ENCODE results near the gene LLGL2.
"Not testable (repeated sequence)": the region's sequence is repeated elsewhere in the genome, so short reads cannot be mapped to it uniquely, and the experiment has no call there.

LLGL2 gene

GRCh38 chr17:75509528-75510258 is 15.8 kb upstream of the LLGL2 start:
- no peak for DNase-seq

DNA sequence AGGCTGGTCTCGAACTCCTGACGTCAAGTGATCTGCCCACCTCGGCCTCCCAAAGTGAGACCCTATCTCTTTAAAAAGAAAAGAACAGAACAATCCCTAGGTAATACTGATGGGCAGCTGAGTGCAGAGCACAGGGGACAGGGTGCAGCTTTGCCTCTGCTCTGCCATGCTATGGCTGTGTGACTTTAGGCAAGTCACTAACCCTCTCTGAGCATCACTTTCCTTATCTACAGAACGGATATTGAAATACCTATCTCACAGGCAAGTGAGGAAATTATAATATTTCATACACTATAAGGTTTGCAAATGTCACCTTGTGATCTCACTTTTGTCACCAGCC is 14.3 kb upstream of the LLGL2 start:
- no peak for DNase-seq

DNA sequence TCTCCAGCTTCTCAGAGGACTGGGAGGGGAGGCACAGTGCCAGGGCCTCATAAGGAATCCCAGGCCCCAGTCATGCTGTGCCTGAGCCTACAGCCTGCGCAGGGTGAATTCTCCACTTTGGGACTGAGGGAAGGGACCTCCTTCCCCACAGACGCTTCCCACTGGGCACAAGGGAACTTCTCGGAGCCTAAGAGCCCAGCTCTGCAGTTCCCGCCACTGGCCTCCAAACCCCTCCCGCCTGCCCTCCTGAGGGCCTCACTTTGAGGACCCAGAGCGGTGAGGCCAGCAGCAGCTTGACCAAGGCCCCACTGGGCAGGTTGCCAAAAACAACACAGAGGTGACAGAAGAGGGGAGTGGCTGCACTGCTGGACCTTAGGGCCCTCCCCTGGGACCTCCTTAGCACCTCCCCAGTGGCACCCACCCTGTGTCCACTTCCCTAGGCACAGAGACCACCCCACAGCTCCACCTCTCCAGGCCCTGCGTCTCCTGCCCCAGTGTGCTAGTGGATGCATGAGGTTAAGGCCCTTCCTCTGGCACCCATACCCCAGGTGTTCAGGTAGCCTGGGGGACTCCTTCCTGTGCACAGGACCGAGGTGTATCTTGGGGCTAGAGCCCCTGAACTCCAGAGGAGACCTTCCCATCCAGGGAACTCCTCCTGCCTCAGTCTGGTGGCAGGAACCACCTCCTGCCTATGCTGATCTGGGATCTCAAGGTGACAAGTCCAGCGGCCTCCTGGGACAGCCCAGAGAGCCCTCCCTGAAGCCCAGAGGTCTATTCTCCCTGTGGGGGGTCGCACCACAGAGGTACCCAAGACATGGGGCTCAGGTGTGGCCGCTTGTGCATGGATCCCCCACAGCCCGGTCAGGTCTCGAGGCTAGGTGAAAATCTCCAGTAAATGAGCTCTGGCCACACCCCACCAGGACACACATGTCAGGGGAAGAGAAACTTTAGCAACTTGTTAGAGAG is 13.6 kb upstream of the LLGL2 start:
- no peak for DNase-seq

DNA sequence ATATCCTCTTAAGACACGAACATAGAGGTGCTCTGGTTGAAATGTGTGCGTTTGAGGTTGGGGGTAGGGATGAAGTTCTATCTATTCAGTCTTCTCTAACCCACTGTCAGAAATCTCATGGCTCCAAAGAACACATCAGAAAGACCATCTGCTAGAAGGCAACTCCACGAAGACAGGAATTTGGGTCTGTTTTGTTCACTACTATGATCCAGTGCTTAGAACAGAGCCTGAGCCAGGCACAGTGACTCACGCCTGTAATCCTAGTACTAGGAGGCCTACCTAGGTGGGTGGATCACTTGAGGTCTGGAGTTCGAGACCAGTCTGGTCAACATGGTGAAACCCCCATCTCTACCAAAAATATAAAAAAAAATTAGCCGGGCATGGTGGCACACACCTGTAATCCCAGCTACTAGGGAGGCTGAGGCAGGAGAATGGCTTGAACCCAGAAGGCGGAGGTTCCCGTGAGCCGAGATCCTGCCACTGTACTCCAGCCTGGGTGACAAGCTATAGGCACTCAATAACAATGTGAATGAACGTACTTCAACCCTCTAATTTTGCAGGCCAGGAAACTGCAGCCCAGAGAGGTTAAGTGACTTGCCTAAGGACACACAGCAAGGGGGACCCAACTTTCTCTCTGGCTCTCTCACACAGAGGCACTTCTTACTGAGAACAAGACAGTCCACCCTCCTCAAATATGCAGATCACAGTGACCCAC is 12.4 kb upstream of the LLGL2 start:
- DNase-seq, result no peak

GRCh38 chr17:75513641-75514000 is 11.9 kb upstream of the LLGL2 start:
- no peak for DNase-seq

DNA sequence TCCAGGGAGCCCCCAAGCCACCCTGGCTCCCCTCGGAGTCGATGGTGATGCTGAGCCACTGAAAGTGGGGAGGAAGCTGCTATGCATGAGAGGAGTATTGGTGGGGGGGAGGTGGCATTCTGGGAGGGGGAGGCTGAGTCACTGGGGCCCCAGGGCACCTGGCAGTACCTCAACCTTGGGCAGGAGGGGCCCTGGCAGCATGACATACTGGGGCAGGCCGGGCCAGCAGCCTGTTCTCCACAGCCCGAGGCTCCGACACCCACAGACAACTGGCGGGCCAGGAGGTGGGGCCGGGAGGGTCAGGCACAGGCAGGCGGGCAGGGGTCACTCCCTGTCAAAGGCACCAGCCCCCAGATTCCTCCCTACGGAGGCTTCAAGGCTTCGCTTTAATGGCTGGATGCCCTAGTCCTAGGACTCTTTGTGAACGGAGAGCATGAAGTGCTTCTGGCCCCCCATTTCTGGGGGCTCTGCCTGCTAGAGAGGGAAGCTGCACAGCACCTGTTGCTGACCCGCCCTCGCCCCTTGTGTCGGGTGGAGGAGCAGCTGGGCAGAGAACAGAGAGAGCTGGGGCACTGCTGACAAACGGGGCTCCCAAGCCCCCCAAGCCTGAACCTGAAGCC is 11.1 kb upstream of the LLGL2 start:
- no peak for DNase-seq

DNA sequence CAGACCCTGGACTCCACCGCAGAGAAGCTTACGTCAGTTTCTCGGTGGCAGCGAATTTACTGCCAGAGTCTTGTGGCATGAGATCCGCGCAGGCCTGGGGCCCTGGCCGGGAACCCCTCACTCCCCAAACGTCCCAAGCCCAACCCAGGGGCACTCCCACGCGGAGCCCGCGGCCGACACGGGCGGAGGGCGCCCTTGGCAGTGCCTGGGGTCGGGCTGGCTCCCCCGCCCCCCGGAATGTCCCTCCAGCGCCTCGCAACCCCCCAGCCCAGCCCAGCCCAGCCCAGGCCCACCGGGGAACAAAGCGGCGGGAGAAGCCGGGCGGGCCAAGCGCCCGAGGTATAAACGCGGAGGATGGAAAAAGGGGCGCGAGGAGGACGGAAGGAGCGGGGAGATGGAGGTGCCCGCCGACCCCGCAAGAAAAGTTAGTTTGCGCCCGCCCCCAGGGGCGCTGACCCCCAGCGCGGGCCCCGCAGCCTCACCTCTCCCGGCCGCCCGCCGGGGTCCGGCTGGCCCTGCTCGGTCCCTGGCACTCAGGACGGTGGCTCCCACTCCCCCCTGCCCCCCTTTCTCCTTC is 10.5 kb upstream of the LLGL2 start:
- DNase-seq, result no peak

GRCh38 chr17:75515496-75516254 is 9.8 kb upstream of the LLGL2 start, which contains the start of gene CASKIN2:
TSS of gene CASKIN2 (minus strand) at chr17:75515537. CDS start at chr17:75513804, 1,733 bp downstream.
- peak; percentile 83 to 84 for DNase-seq

DNA sequence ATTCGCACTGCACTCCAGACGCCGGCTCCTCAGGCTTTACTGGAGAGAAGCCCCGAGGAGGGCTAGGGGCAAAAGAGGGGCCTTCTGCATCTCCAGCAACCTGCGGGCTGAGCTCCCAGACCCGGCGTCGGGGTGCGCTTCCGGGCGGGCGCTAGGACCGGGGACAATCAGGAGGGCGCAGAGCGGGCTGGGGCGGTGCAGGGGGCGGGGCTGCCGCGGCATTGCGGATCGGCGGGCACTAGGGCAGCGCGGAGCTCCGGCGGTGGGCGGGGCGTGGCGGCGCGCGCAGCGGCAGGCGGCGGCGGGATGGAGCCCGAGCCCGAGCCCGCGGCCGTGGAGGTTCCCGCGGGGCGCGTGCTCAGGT is 9.3 kb upstream of the LLGL2 start, which contains the start of gene TSEN54:
Gene TSEN54, plus strand, starts transcription at position 274 of the 364 bp plus-strand sequence. Its CDS starts 33 bp downstream, at position 307.
- DNase-seq, result peak; percentile 91 to 96

DNA sequence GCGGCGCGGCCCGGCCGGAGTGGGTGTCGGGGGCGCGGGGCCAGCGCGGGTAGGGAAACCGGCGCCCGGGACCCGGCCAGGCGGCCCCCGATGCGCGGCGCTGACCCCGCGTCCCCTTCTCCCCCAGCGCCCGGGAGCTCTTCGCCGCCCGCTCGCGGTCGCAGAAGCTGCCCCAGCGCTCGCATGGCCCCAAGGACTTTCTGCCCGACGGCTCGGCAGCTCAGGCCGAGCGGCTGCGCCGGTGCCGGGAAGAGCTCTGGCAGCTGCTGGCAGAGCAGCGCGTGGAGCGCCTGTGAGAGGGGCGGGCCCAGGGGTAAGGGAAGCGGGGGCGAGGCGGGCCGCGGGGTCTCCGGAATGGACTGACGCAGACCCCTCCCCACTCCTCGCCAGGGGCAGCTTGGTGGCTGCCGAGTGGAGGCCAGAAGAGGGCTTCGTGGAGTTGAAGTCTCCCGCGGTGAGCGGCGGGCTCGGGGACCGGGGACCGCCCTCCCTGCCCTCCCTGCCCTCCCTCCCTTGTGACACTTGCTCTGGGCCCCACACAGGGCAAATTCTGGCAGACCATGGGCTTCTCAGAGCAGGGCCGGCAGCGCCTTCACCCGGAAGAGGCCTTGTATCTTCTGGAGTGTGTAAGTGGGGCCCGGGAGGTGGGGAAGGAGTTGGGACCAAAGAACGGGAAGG is 8.7 kb upstream of the LLGL2 start:
- peak in 1 of 2 donors; percentile 41 for DNase-seq

DNA sequence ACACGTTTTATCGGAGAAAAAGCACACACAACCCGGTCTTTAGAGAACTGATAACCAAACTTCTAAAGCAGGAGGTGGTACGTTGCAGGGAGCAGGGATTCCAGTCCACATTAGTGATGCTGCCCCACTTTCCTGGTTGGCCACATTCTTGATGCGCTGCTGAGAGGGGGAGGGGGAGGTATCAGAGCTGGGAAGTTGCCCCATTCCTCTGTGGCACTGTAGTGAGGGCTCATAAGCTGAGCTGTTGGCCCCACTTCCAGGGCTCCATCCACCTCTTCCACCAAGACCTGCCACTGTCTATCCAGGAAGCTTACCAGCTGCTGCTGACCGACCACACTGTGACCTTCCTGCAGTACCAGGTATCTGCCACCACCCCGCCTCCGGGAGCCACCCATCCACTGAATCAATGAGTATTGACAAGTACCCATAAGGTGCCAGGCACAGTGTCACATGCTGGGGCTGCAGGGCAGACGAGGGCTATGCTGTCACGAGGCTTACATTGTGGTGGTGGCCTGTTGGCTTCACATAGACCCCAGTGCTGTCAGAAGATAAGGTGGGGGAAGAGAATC is 8.1 kb upstream of the LLGL2 start:
- no peak for DNase-seq

- no peak for DNase-seq
Measured at GRCh38 chr17:75518201-75518600, 7.3 kb upstream of the LLGL2 start.

DNA sequence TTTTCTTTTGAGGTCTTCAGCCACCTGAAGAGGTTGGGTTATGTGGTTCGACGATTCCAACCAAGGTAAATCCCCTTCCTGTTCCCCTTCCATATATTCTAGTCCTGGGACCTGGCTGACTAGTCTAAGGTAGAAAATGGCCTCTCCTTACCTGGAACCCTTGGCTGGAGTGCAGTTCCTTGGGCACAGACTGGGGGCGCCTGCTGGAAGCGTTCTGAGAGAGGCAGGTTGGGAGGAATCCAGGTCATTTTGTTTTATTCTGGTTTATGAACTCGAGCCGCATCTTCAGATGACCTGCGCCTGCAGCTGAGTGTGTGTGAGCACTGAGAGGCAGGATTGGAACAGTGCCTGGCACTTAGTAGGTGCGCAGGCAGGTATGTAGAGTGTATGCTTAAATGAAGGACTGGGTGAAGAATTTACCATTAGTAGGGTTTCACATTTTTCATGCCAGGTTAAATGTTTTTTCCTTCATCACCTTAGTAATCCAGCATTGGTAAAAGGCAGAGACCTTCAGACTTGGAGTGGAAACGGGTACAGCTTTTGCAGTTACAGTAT is 6.4 kb upstream of the LLGL2 start:
- no peak for DNase-seq

GRCh38 chr17:75520413-75520812 is 5.1 kb upstream of the LLGL2 start:
- DNase-seq, result not testable (repeated sequence)

DNA sequence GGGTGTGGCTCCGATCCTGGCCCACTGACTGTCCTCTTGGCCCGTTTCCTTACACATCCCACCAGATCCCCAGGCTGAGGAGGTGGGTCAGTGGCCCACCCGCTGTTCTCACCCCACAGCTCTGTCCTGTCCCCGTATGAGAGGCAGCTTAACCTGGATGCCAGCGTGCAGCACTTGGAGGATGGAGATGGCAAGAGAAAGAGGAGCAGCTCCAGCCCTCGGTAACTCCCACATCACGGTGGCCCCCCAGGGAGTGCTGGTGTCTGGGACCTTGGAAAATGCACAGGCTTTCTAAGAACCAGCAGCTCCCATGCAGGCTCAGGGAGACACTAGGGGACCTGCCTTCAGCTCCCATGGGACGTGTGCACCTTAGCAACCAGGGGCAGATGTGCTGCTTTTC is 4.2 kb upstream of the LLGL2 start:
- DNase-seq, result no peak

GRCh38 chr17:75521951-75522727 is 3.4 kb upstream of the LLGL2 start:
- DNase-seq, result no peak

- no peak for DNase-seq
Measured at GRCh38 chr17:75523647-75524046, 1.9 kb upstream of the LLGL2 start.

- no peak for DNase-seq
Measured at GRCh38 chr17:75524269-75524969, 1.1 kb upstream of the LLGL2 start.
